Sigmoid colon (tissue), 7 donors: ENCODE data around the gene SPART. TPM values are rescaled to one million over a fixed set of nuclear protein-coding genes. Genes with fewer than 3 reads are reported as not detected.

Source experiments
- DNase-seq: peaks from one replicate; pipeline ENCODE4 v3.0.0-alpha.2; 2019
- H3K27ac ChIP-seq, 4 donors: fragments of 200-600 bp; sonication (generic); one replicate each; pipeline ENCODE4 v1.5.1; 2016 to 2019; ENCODE audit warnings: mild to moderate bottlenecking in 1 of 4
- H3K27me3 ChIP-seq, 3 donors: fragments of 200-600 bp; sonication (generic); one replicate each; pipeline ENCODE4 v1.5.1; 2019; ENCODE audit warnings: mild to moderate bottlenecking in 1 of 3
- H3K36me3 ChIP-seq, 4 donors: fragments of 200-600 bp; sonication (generic); one replicate each; pipeline ENCODE4 v1.5.1; 2016 to 2019
- H3K4me1 ChIP-seq, 4 donors: fragments of 200-600 bp; sonication (generic); one replicate each; pipeline ENCODE4 v1.5.1; 2017 to 2019
- H3K4me3 ChIP-seq, 4 donors: fragments of 200-600 bp; sonication (generic); one replicate each; pipeline ENCODE4 v1.5.1; 2017 to 2019; ENCODE audit warnings: mild to moderate bottlenecking in 2 of 4, moderate library complexity in 1 of 4
- H3K9me3 ChIP-seq, 4 donors: fragments of 200-600 bp in 3 of 4; sonication (generic) in 3 of 4; one replicate each; pipeline versions ENCODE4 v1.5.1 to v1.6.1; 2013 to 2019
- EP300 ChIP-seq, 4 donors: sonication (generic); formaldehyde crosslinking; IDR thresholded peaks; one replicate each; pipeline ENCODE4 v1.6.1; 2017; ENCODE audit warnings: antibody characterized with exemption in 4 of 4
- POLR2A ChIP-seq, 2 donors: fragments of 450-650 bp; IDR thresholded peaks; one replicate each; pipeline ENCODE4 v1.6.1; 2016; ENCODE audit warnings: antibody characterized with exemption in 2 of 2, mild to moderate bottlenecking in 2 of 2, moderate library complexity in 2 of 2
- POLR2AphosphoS5 ChIP-seq, 4 donors: sonication (generic); formaldehyde crosslinking; IDR thresholded peaks; one replicate each; pipeline ENCODE4 v1.6.1; 2017; ENCODE audit warnings: antibody characterized with exemption in 4 of 4
- WGBS, 2 donors: extraction: QIAGEN DNeasy Blood & Tissue Kit; methylation state at CpG; one replicate each; pipeline ENCODE4 v1.1.7; 2013; 5-methylcytosine and 5-hydroxymethylcytosine counted together
- intact Hi-C: fragments of 100-400 bp; cut with DNase I; formaldehyde crosslinking; loops from one replicate; pipeline ENCODE4 v1.15.1; 2023
- polyA plus RNA-seq, 3 donors: library from polyadenylated mRNA; stranded (reverse); fragments of 200-250 nt; gene quantifications; one replicate each; pipeline ENCODE4 v1.2.3, GENCODE V29; 2013
- total RNA-seq, 4 donors: library from RNA; depleted of rRNA; stranded (reverse); fragments of >200 nt; gene quantifications; one replicate each; pipeline ENCODE4 v1.1.0, GENCODE V29; 2016
- TF ChIP-seq, protein P1 (sequence below), 4 experiments: fragments of 450-650 bp in 3 of 4; fragments of 200-600 bp in 1 of 4; IDR thresholded peaks; one replicate each; pipeline ENCODE4 v1.5.1; 2016 to 2019; ENCODE audit warnings: antibody characterized with exemption in 4 of 4, mild to moderate bottlenecking in 3 of 4, moderate library complexity in 2 of 4
- donor health status: healthy with polysubstance abuse.
- donor health status: Bipolar disorder and iron deficiency.
- donor health status: healthy.

Gene SPART
- total and polyA plus RNA-seq, 7 donors = 4.6 to 99.9 (median 83.2) TPM

GRCh38 chr13:36357231-36357630 is 11.0 kb upstream of the SPART start:
- Histone ChIP-seq H3K9me3 (no peaks in the 10 kb centered on the region), H3K4me3 (no peak overlapping the region), H3K27me3 (no peaks in the 10 kb centered on the region), H3K4me1 (peaks cover 0 to 44% (median 27%) of the 10 kb centered on the region in 4 donors), H3K27ac (peak overlapping the region; percentile 23 to 68 (median 62)), H3K36me3 (no peaks in the 10 kb centered on the region)
- intact Hi-C loops = no loop called here
- TF ChIP-seq POLR2AphosphoS5 (IDR thresholded peaks at IDR 0.05) (no peak), EP300 (IDR thresholded peaks at IDR 0.05) (no peak), POLR2A (IDR thresholded peaks at IDR 0.05) (no peak)
- TF ChIP-seq, protein P1, sequence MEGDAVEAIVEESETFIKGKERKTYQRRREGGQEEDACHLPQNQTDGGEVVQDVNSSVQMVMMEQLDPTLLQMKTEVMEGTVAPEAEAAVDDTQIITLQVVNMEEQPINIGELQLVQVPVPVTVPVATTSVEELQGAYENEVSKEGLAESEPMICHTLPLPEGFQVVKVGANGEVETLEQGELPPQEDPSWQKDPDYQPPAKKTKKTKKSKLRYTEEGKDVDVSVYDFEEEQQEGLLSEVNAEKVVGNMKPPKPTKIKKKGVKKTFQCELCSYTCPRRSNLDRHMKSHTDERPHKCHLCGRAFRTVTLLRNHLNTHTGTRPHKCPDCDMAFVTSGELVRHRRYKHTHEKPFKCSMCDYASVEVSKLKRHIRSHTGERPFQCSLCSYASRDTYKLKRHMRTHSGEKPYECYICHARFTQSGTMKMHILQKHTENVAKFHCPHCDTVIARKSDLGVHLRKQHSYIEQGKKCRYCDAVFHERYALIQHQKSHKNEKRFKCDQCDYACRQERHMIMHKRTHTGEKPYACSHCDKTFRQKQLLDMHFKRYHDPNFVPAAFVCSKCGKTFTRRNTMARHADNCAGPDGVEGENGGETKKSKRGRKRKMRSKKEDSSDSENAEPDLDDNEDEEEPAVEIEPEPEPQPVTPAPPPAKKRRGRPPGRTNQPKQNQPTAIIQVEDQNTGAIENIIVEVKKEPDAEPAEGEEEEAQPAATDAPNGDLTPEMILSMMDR (IDR thresholded peaks at IDR 0.05) = no peak
- 70 to 78% methylated on average over 4 of the region's 4 CpGs for WGBS, 2 donors
- DNase-seq = no peak

- Histone ChIP-seq H3K4me1 (peaks cover 0 to 44% (median 27%) of the 10 kb centered on the region in 4 donors), H3K27me3 (no peaks in the 10 kb centered on the region), H3K9me3 (no peaks in the 10 kb centered on the region), H3K4me3 (no peak overlapping the region), H3K27ac (no peak overlapping the region), H3K36me3 (no peaks in the 10 kb centered on the region)
- intact Hi-C loops = no loop called here
- DNase-seq = no peak
- TF ChIP-seq POLR2AphosphoS5 (IDR thresholded peaks at IDR 0.05) (no peak), POLR2A (IDR thresholded peaks at IDR 0.05) (no peak), EP300 (IDR thresholded peaks at IDR 0.05) (no peak)
- TF ChIP-seq, protein P1 (IDR thresholded peaks at IDR 0.05) = no peak
- 67 to 71% methylated on average over 7 of the region's 7 CpGs for WGBS, 2 donors
Measured at GRCh38 chr13:36356058-36356457, 9.9 kb upstream of the SPART start.

DNA sequence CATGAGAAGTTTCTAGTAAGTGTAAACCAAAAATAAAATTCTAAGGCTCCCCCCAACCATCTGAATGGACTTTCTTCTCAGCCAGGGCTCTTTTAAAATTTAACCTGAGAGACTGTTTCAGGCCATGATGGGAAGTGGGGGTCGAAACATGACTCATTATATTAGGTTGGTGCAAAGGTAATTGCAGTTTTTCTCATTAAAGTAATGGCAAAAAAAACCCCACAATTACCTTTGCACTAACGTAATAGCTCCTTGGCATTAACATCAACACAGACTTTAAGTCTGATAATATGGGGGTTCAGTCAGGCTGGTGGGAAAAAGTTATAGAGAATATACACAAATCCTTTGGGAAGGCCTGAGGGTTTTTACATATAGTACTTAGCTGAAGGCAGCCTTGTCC is 9.4 kb upstream of the SPART start:
- Histone ChIP-seq H3K9me3 (no peaks in the 10 kb centered on the region), H3K27me3 (no peaks in the 10 kb centered on the region), H3K27ac (no peak overlapping the region), H3K4me3 (no peak overlapping the region), H3K36me3 (no peaks in the 10 kb centered on the region), H3K4me1 (peaks cover 0 to 44% (median 27%) of the 10 kb centered on the region in 4 donors)
- TF ChIP-seq, protein P1 (IDR thresholded peaks at IDR 0.05) = no peak
- no peak for TF ChIP-seq POLR2AphosphoS5 (IDR thresholded peaks at IDR 0.05)
- no peak for DNase-seq
- 61 to 65% methylated on average over 2 of the region's 2 CpGs for WGBS, 2 donors
- intact Hi-C loops = no loop called here

- peaks cover 0 to 44% (median 27%) of the 10 kb centered on the region in 4 donors for H3K4me1 ChIP-seq
- H3K36me3 ChIP-seq = no peaks in the 10 kb centered on the region
- 80 to 92% methylated on average over 1 of the region's 1 CpG for WGBS, 2 donors
- no peak overlapping the region for H3K4me3 ChIP-seq
- no peaks in the 10 kb centered on the region for H3K27me3 ChIP-seq
- intact Hi-C loops = no loop called here
- TF ChIP-seq, protein P1 (IDR thresholded peaks at IDR 0.05) = no peak
- TF ChIP-seq POLR2AphosphoS5 (IDR thresholded peaks at IDR 0.05) (no peak), POLR2A (IDR thresholded peaks at IDR 0.05) (no peak), EP300 (IDR thresholded peaks at IDR 0.05) (no peak)
- DNase-seq = no peak
- H3K27ac ChIP-seq = no peak overlapping the region
- H3K9me3 ChIP-seq = no peaks in the 10 kb centered on the region
Measured at GRCh38 chr13:36354842-36355623, 8.8 kb upstream of the SPART start.
